Tibial nerve (tissue), 4 donors: ENCODE data around the gene GMPPA.

Experiments
- EP300 ChIP-seq, 2 donors: sonication (generic); formaldehyde crosslinking; IDR thresholded peaks; one replicate each; pipeline ENCODE4 v1.6.1; 2017; ENCODE audit warnings: antibody characterized with exemption in 2 of 2, mild to moderate bottlenecking in 1 of 2
- POLR2A ChIP-seq, 2 donors: fragments of 450-650 bp; IDR thresholded peaks; one replicate each; pipeline ENCODE4 v1.6.1; 2017; ENCODE audit warnings: antibody characterized with exemption in 2 of 2, mild to moderate bottlenecking in 2 of 2, moderate library complexity in 2 of 2
- TF ChIP-seq, protein P1 (sequence below), 5 experiments: fragments of 200-600 bp in 3 of 5; fragments of 450-650 bp in 2 of 5; sonication (generic) in 3 of 5; IDR thresholded peaks; one replicate each; pipeline ENCODE4 v1.5.1; 2016 to 2019; ENCODE audit warnings: antibody characterized with exemption in 5 of 5, mild to moderate bottlenecking in 3 of 5, moderate library complexity in 2 of 5

DNA sequence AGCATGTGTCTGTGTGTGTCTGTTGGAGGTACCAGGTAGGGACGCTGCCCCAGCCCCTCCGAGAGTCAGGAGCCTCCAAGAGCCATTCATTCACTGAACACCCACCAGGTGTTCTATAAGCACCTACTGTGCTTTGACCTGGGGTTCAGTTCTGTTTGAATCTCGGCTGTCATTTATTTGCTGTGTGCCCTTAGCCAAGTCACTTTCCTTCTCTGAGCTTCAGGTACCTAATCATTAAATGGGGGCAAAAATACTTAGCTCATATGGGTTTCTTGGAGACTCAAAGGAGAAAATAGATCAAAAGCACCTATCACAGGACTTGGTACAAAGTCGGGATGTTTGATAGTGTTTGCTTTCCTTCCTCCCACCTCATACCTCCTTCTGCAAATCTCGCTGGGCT is 28.8 kb downstream of the GMPPA start:
- TF ChIP-seq, protein P1, sequence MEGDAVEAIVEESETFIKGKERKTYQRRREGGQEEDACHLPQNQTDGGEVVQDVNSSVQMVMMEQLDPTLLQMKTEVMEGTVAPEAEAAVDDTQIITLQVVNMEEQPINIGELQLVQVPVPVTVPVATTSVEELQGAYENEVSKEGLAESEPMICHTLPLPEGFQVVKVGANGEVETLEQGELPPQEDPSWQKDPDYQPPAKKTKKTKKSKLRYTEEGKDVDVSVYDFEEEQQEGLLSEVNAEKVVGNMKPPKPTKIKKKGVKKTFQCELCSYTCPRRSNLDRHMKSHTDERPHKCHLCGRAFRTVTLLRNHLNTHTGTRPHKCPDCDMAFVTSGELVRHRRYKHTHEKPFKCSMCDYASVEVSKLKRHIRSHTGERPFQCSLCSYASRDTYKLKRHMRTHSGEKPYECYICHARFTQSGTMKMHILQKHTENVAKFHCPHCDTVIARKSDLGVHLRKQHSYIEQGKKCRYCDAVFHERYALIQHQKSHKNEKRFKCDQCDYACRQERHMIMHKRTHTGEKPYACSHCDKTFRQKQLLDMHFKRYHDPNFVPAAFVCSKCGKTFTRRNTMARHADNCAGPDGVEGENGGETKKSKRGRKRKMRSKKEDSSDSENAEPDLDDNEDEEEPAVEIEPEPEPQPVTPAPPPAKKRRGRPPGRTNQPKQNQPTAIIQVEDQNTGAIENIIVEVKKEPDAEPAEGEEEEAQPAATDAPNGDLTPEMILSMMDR (IDR thresholded peaks at IDR 0.05): no peak
- no peak for TF ChIP-seq POLR2A (IDR thresholded peaks at IDR 0.05)
- TF ChIP-seq EP300 (IDR thresholded peaks at IDR 0.05): no peak
